Measurements from ENCODE around the gene ARHGAP8.

DNA sequence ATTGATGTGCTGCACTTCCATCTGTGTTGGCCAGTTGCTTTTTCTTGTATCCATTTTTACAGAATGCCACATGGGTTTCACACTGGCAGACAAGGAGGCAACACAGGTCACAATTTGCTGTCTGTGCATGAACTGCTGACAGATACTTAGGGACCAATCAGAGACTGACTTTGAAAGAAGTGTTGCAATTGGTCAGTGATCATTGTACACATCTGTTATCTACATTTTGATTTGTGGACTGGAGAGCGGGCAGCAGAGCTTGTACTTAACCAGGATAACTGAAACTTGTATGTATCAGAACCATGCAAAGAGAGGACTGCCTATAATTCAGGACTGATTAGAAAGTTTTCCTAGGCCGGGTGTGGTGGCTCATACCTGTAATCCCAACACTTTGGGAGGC, 28.6 kb upstream of the ARHGAP8 start:
- TF ChIP-seq, protein P1, sequence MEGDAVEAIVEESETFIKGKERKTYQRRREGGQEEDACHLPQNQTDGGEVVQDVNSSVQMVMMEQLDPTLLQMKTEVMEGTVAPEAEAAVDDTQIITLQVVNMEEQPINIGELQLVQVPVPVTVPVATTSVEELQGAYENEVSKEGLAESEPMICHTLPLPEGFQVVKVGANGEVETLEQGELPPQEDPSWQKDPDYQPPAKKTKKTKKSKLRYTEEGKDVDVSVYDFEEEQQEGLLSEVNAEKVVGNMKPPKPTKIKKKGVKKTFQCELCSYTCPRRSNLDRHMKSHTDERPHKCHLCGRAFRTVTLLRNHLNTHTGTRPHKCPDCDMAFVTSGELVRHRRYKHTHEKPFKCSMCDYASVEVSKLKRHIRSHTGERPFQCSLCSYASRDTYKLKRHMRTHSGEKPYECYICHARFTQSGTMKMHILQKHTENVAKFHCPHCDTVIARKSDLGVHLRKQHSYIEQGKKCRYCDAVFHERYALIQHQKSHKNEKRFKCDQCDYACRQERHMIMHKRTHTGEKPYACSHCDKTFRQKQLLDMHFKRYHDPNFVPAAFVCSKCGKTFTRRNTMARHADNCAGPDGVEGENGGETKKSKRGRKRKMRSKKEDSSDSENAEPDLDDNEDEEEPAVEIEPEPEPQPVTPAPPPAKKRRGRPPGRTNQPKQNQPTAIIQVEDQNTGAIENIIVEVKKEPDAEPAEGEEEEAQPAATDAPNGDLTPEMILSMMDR (conservative IDR thresholded peaks at IDR 0.05; ENCODE audit: low read depth in 2 of 2) = no peak
- TF ChIP-seq JUNB (IDR thresholded peaks at IDR 0.05; ENCODE audit: unreplicated experiment) (no peak), POLR2AphosphoS5 (IDR thresholded peaks at IDR 0.05; ENCODE audit: low read depth) (no peak), EZH2 (IDR thresholded peaks at IDR 0.05; ENCODE audit: low read depth, unreplicated experiment) (no peak), CREB1 (CRISPR knock-in tag; IDR thresholded peaks at IDR 0.05; ENCODE audit: low read depth) (no peak), EZH2phosphoT487 (IDR thresholded peaks at IDR 0.05; ENCODE audit: unreplicated experiment) (no peak)
- TF ChIP-seq, protein P2, sequence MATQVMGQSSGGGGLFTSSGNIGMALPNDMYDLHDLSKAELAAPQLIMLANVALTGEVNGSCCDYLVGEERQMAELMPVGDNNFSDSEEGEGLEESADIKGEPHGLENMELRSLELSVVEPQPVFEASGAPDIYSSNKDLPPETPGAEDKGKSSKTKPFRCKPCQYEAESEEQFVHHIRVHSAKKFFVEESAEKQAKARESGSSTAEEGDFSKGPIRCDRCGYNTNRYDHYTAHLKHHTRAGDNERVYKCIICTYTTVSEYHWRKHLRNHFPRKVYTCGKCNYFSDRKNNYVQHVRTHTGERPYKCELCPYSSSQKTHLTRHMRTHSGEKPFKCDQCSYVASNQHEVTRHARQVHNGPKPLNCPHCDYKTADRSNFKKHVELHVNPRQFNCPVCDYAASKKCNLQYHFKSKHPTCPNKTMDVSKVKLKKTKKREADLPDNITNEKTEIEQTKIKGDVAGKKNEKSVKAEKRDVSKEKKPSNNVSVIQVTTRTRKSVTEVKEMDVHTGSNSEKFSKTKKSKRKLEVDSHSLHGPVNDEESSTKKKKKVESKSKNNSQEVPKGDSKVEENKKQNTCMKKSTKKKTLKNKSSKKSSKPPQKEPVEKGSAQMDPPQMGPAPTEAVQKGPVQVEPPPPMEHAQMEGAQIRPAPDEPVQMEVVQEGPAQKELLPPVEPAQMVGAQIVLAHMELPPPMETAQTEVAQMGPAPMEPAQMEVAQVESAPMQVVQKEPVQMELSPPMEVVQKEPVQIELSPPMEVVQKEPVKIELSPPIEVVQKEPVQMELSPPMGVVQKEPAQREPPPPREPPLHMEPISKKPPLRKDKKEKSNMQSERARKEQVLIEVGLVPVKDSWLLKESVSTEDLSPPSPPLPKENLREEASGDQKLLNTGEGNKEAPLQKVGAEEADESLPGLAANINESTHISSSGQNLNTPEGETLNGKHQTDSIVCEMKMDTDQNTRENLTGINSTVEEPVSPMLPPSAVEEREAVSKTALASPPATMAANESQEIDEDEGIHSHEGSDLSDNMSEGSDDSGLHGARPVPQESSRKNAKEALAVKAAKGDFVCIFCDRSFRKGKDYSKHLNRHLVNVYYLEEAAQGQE (IDR thresholded peaks at IDR 0.05; ENCODE audit: unreplicated experiment) = no peak
